DOHH2 (cell line): ENCODE data around the gene ZMIZ1.

Experiments used
- EZH2phosphoT487 ChIP-seq: fragments of 200-600 bp; sonication (generic); IDR thresholded peaks from 2 replicates; pipeline ENCODE4 v1.6.1; 2017; ENCODE audit warnings: borderline replicate concordance, mild to moderate bottlenecking, antibody characterized with exemption, low read length, moderate library complexity, mixed read lengths
- TF ChIP-seq, protein P1 (sequence below): fragments of 200-600 bp; sonication (generic); IDR thresholded peaks from one replicate; pipeline ENCODE4 v1.5.1; 2014; ENCODE audit warnings: antibody characterized with exemption, mild to moderate bottlenecking, low read depth, low read length; ENCODE audit not compliant: poor library complexity, severe bottlenecking

GRCh38 chr10:79086822-79087221 is 18.1 kb downstream of the ZMIZ1 start:
- TF ChIP-seq, protein P1, sequence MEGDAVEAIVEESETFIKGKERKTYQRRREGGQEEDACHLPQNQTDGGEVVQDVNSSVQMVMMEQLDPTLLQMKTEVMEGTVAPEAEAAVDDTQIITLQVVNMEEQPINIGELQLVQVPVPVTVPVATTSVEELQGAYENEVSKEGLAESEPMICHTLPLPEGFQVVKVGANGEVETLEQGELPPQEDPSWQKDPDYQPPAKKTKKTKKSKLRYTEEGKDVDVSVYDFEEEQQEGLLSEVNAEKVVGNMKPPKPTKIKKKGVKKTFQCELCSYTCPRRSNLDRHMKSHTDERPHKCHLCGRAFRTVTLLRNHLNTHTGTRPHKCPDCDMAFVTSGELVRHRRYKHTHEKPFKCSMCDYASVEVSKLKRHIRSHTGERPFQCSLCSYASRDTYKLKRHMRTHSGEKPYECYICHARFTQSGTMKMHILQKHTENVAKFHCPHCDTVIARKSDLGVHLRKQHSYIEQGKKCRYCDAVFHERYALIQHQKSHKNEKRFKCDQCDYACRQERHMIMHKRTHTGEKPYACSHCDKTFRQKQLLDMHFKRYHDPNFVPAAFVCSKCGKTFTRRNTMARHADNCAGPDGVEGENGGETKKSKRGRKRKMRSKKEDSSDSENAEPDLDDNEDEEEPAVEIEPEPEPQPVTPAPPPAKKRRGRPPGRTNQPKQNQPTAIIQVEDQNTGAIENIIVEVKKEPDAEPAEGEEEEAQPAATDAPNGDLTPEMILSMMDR, result no peak
- TF ChIP-seq EZH2phosphoT487, result no peak
